Mammary epithelial cell (primary cell): ENCODE results near the gene THRB.

Source experiments
- CTCF ChIP-seq, 2 donors: IDR thresholded peaks in 1 of 2; conservative IDR thresholded peaks in 1 of 2; 2 replicates each; pipeline ENCODE4 v1.5.1; 2011 to 2012; ENCODE audit warnings: inconsistent platforms in 2 of 2, low read length in 2 of 2, mild to moderate bottlenecking in 2 of 2, control low read depth in 1 of 2, low read depth in 1 of 2; ENCODE audit not compliant: insufficient read depth in 1 of 2; ENCODE audit errors: extremely low read depth in 1 of 2
- EZH2 ChIP-seq: IDR thresholded peaks from 2 replicates; pipeline ENCODE4 v1.6.1; 2012; ENCODE audit warnings: low read length, inconsistent platforms, borderline replicate concordance

GRCh38 chr3:24349367-24350019, 145.2 kb downstream of the THRB start:
- no peak for TF ChIP-seq CTCF (conservative IDR thresholded peaks at IDR 0.05 in 1 of 2, IDR thresholded peaks at IDR 0.05 in 1 of 2; ENCODE audit: extremely low read depth in 1 of 2, insufficient read depth in 1 of 2, low read depth in 1 of 2, low read length in 2 of 2)
- no peak for TF ChIP-seq EZH2
